OCI-LY7 (cell line): ENCODE results near the gene SLX4IP. TPM values are rescaled to one million over a fixed set of nuclear protein-coding genes. Genes with fewer than 3 reads are reported as not detected.

ENCODE experiments used
- BruUV-seq: library from RNA; stranded (reverse); fragments of 400-500 nt; replicated peaks from 2 replicates; lab custom pipeline; 2021; lab: Mats Ljungman, UMichigan
- CTCF ChIA-PET: fragments of 300-600 bp; sonication (Branson Sonifier 250); formaldehyde crosslinking; loops from one replicate; lab custom pipeline; 2022; ENCODE audit warnings: antibody characterized with exemption; ENCODE audit not compliant: unreplicated experiment; lab: Charles Lee
- POLR2A ChIA-PET: fragments of 300-600 bp; sonication (Branson Sonifier 250); formaldehyde crosslinking; loops from one replicate; lab custom pipeline; 2022; ENCODE audit warnings: antibody characterized with exemption; lab: Charles Lee
- DNase-seq: peaks from one replicate; pipeline ENCODE4 v3.0.0-alpha.2; 2015; ENCODE audit warnings: low spot score
- H2AFZ ChIP-seq: fragments of 200-600 bp; sonication (generic), shearing (Covaris generic); 2 replicates; pipeline ENCODE4 v1.6.1; 2014; ENCODE audit warnings: mild to moderate bottlenecking, antibody characterized with exemption, low read length, moderate library complexity
- H3K27ac ChIP-seq: fragments of 200-600 bp; sonication (generic); 2 replicates; pipeline ENCODE4 v1.5.1; 2014; ENCODE audit warnings: mixed run types, low read depth, mild to moderate bottlenecking, moderate library complexity, low read length, inconsistent platforms; ENCODE audit not compliant: poor library complexity, severe bottlenecking
- H3K36me3 ChIP-seq: fragments of 200-600 bp; sonication (generic); 2 replicates; pipeline ENCODE4 v1.6.1; 2014; ENCODE audit warnings: mild to moderate bottlenecking, antibody characterized with exemption, low read length, moderate library complexity, mixed read lengths; ENCODE audit not compliant: insufficient read depth
- H3K4me1 ChIP-seq: fragments of 200-600 bp; sonication (generic); 2 replicates; pipeline ENCODE4 v1.5.1; 2014; ENCODE audit warnings: mild to moderate bottlenecking, low read length; ENCODE audit not compliant: insufficient read depth, poor library complexity, severe bottlenecking
- H3K4me2 ChIP-seq: fragments of 200-600 bp; sonication (generic); 2 replicates; pipeline ENCODE4 v1.6.1; 2014; ENCODE audit warnings: mild to moderate bottlenecking, low read length
- H3K4me3 ChIP-seq: fragments of 200-600 bp; sonication (generic); 2 replicates; pipeline ENCODE4 v1.5.1; 2014; ENCODE audit warnings: mild to moderate bottlenecking, low read depth, low read length; ENCODE audit not compliant: poor library complexity, severe bottlenecking
- H3K79me2 ChIP-seq: fragments of 200-600 bp; sonication (generic); 2 replicates; pipeline ENCODE4 v1.6.1; 2016; ENCODE audit warnings: low read depth, mild to moderate bottlenecking, low read length, moderate library complexity, mixed read lengths; ENCODE audit not compliant: insufficient read depth
- H3K9me2 ChIP-seq: fragments of 200-600 bp; sonication (generic); 2 replicates; pipeline ENCODE4 v1.6.1; 2016; ENCODE audit warnings: mild to moderate bottlenecking, low read length, mixed read lengths; ENCODE audit not compliant: insufficient read depth
- H3K9me3 ChIP-seq: fragments of 200-600 bp; sonication (generic); 2 replicates; pipeline ENCODE4 v1.6.1; 2014; ENCODE audit warnings: mild to moderate bottlenecking, mixed run types, low read length, mixed read lengths
- H4K20me1 ChIP-seq: fragments of 200-600 bp; sonication (generic); 2 replicates; pipeline ENCODE4 v1.6.1; 2014; ENCODE audit warnings: mild to moderate bottlenecking, antibody characterized with exemption, low read length, moderate library complexity, mixed read lengths; ENCODE audit not compliant: insufficient read depth
- CTCF ChIP-seq: fragments of 200-600 bp; sonication (generic); conservative IDR thresholded peaks from 2 replicates; pipeline ENCODE4 v1.5.1; 2014; ENCODE audit warnings: mild to moderate bottlenecking, antibody characterized with exemption, low read length, moderate library complexity, mixed read lengths
- EZH2phosphoT487 ChIP-seq: fragments of 200-600 bp; sonication (generic); IDR thresholded peaks from 2 replicates; pipeline ENCODE4 v1.6.1; 2018; ENCODE audit warnings: low read depth, borderline replicate concordance, mild to moderate bottlenecking, mixed run types, antibody characterized with exemption, low read length, moderate library complexity, mixed read lengths
- intact Hi-C: fragments of 100-400 bp; cut with micrococcal nuclease; formaldehyde crosslinking; loops from one replicate; pipeline ENCODE4 v1.10.0; 2022; ENCODE audit not compliant: unreplicated experiment
- total RNA-seq, 2 experiments: library from RNA; depleted of rRNA in 1 of 2; stranded (reverse); fragments of >200 nt in 1 of 2; shearing (Covaris generic) in 1 of 2; gene quantifications; 2 replicates each; pipeline ENCODE4 v1.2.3, GENCODE V29; 2014 to 2022

SLX4IP gene
- total RNA-seq, 2 experiments from 2014 or later, result 4.1 to 9.2 TPM

GRCh38 chr20:10674684-10675449, 239.8 kb downstream of the SLX4IP start:
- BruUV-seq, result no TSS peak
- Histone ChIP-seq H3K9me2 (no peaks in the 10 kb centered on the region), H3K4me2 (peak overlapping the region; percentile 83), H3K4me1 (peaks cover 39% of the 10 kb centered on the region), H4K20me1 (0 out of 2 replicates have a peak, but pooled peaks cover 3% of the 10 kb centered on the region), H3K9me3 (no peaks in the 10 kb centered on the region), H3K4me3 (peak overlapping the region; percentile 67), H2AFZ (peak overlapping the region; percentile 87), H3K36me3 (no peaks in the 10 kb centered on the region), H3K79me2 (no peaks in the 10 kb centered on the region), H3K27ac (peak overlapping the region; percentile 51)
- no peak for TF ChIP-seq EZH2phosphoT487
- TF ChIP-seq CTCF, result peak; percentile 70
- peak; percentile 76 for DNase-seq
- POLR2A ChIA-PET, result interaction anchor here (0.6 to 1.6 kb wide), 3 partner anchors 25 to 137 kb away, joined by 3 read pairs; no protein-coding TSS in a partner anchor
- intact Hi-C loops, result loop anchor here (2.0 to 10.0 kb wide), 5 partner anchors 123 to 1060 kb away; partner anchors contain the start of genes ANKEF1, MKKS and SLX4IP
- CTCF ChIA-PET, result no interaction called here

- H3K9me2 ChIP-seq, result no peaks in the 10 kb centered on the region
- no peaks in the 10 kb centered on the region for H3K9me3 ChIP-seq
- BruUV-seq, result no TSS peak
- no peak overlapping the region for H3K27ac ChIP-seq
- TF ChIP-seq CTCF (no peak), EZH2phosphoT487 (no peak)
- H3K4me2 ChIP-seq, result peak overlapping the region; percentile 83; the same call in 1 of the 2 replicates
- H3K79me2 ChIP-seq, result no peaks in the 10 kb centered on the region
- 0 out of 2 replicates have a peak, but pooled peaks cover 3% of the 10 kb centered on the region for H4K20me1 ChIP-seq
- no peak for DNase-seq
- CTCF ChIA-PET, result no interaction called here
- no peak overlapping the region for H2AFZ ChIP-seq
- intact Hi-C loops, result loop anchor here (2.0 to 10.0 kb wide), 2 partner anchors 241 to 1061 kb away; partner anchors contain the start of genes MKKS and SLX4IP
- no peaks in the 10 kb centered on the region for H3K36me3 ChIP-seq
- H3K4me3 ChIP-seq, result no peak overlapping the region
- H3K4me1 ChIP-seq, result peaks cover 34% of the 10 kb centered on the region
- POLR2A ChIA-PET, result interaction anchor here (1.6 kb wide), 1 partner anchor 94 kb away, joined by 3 read pairs; no protein-coding TSS in a partner anchor
Observed at GRCh38 chr20:10675450-10675848, 240.3 kb downstream of the SLX4IP start.
